Activated CD8-positive, alpha-beta T cell treated with anti-CD3 and anti-CD28 coated beads for 36 hours (primary cell): ENCODE data around the gene RPSA. TPM values are rescaled to one million over a fixed set of nuclear protein-coding genes. Genes with fewer than 3 reads are reported as not detected.

ENCODE experiments used
- ATAC-seq: fragments of 200-7000 bp; cut with Tn5 transposase; one replicate; pipeline ENCODE4 v1.10.0; 2021; ENCODE audit warnings: mild to moderate bottlenecking, moderate library complexity
- CTCF ChIA-PET: fragments of 350-600 bp; sonication (Branson Sonifier 250); formaldehyde crosslinking; loops from one replicate; lab custom pipeline; 2021; ENCODE audit warnings: antibody characterized with exemption; lab: Charles Lee
- POLR2A ChIA-PET: fragments of 350-600 bp; sonication (Branson Sonifier 250); formaldehyde crosslinking; loops from one replicate; lab custom pipeline; 2021; ENCODE audit warnings: antibody characterized with exemption; lab: Charles Lee
- DNase-seq: peaks from one replicate; pipeline ENCODE4 v3.0.0-alpha.2; 2020
- H3K27ac Mint-ChIP-seq: one replicate; pipeline ENCODE4 v1.8.0; 2021; ENCODE audit warnings: mild to moderate bottlenecking, mixed read lengths
- H3K27me3 Mint-ChIP-seq: one replicate; pipeline ENCODE4 v1.8.0; 2021; ENCODE audit warnings: mixed read lengths
- H3K36me3 Mint-ChIP-seq: one replicate; pipeline ENCODE4 v1.8.0; 2021; ENCODE audit warnings: low read depth, mixed read lengths
- H3K4me1 Mint-ChIP-seq: one replicate; pipeline ENCODE4 v1.8.0; 2021; ENCODE audit warnings: low read depth, mixed read lengths
- H3K4me3 Mint-ChIP-seq: one replicate; pipeline ENCODE4 v1.8.0; 2021; ENCODE audit warnings: mild to moderate bottlenecking, moderate library complexity, mixed read lengths
- H3K9me3 Mint-ChIP-seq: one replicate; pipeline ENCODE4 v1.8.0; 2021; ENCODE audit warnings: mixed read lengths
- intact Hi-C: fragments of 100-400 bp; cut with micrococcal nuclease; formaldehyde crosslinking; loops from one replicate; pipeline ENCODE4 v1.10.0; 2022
- total RNA-seq, 2 experiments: library from RNA; stranded (reverse); gene quantifications; one replicate each; pipeline ENCODE4 v1.2.3, GENCODE V29; 2021
- TF ChIP-seq, protein P1 (sequence below): fragments of 200-600 bp; IDR thresholded peaks from one replicate; pipeline ENCODE4 v1.8.0; 2022; ENCODE audit warnings: antibody characterized with exemption, mild to moderate bottlenecking

The RPSA gene
- total RNA-seq, 2 experiments from 2014 or later, result 3,048 to 3,061 TPM

DNA sequence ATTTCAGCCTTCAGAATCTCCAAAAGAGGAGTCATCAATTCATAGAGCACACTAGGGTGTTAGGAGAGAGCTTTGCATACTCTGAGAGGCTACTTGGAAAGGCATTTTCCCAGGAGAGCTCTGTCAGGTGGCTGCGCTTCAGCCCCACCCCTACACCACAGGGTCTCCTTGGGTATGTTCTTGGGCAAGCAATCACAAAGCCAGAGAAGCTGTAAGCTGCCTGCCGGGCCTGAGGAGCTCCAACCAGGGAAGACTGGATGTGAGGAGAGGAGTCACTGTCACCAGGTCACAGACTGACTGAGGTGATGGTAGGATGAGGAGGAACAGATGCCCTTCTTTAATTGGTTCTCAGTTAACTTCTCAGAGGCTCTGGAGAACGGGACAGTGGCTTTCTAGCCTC lies 9.8 kb upstream of the RPSA start:
- Mint-ChIP-seq H3K27ac (no peak overlapping the region), H3K27me3 (no peaks in the 10 kb centered on the region), H3K4me3 (no peak overlapping the region), H3K4me1 (peaks cover 1% of the 10 kb centered on the region), H3K36me3 (peaks cover 61% of the 10 kb centered on the region), H3K9me3 (no peaks in the 10 kb centered on the region)
- ChIA-PET POLR2A (interaction anchor here (1.0 to 6.5 kb wide), 5 partner anchors 8 to 19 kb away, joined by 3 to 42 read pairs (median 4); partner anchors contain the start of gene RPSA), CTCF (no interaction called here)
- TF ChIP-seq, protein P1, sequence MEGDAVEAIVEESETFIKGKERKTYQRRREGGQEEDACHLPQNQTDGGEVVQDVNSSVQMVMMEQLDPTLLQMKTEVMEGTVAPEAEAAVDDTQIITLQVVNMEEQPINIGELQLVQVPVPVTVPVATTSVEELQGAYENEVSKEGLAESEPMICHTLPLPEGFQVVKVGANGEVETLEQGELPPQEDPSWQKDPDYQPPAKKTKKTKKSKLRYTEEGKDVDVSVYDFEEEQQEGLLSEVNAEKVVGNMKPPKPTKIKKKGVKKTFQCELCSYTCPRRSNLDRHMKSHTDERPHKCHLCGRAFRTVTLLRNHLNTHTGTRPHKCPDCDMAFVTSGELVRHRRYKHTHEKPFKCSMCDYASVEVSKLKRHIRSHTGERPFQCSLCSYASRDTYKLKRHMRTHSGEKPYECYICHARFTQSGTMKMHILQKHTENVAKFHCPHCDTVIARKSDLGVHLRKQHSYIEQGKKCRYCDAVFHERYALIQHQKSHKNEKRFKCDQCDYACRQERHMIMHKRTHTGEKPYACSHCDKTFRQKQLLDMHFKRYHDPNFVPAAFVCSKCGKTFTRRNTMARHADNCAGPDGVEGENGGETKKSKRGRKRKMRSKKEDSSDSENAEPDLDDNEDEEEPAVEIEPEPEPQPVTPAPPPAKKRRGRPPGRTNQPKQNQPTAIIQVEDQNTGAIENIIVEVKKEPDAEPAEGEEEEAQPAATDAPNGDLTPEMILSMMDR, result no peak
- ATAC-seq, result no peak
- DNase-seq, result no peak
- intact Hi-C loops, result no loop called here

DNA sequence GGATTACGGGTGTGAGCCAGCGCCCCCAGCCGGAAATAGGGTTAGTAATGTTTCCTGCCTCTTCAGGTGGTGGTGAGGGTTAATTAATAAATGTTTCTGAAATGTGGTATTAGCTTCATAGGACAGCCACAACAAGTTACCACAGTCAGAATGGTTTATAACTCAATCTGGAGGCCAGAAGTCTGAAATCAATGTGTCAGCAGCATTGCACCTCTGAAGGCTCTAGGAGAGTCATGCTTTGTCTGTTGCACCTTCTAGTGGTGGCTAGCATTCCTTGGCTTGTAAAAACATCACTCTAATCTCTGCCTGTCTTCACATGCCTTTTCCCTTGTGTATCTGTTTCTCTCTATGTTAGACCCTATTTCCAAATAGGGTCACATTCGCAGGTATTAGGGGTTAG lies 7.8 kb upstream of the RPSA start:
- Mint-ChIP-seq H3K27ac (no peak overlapping the region), H3K27me3 (no peaks in the 10 kb centered on the region), H3K36me3 (peaks cover 51% of the 10 kb centered on the region), H3K9me3 (no peaks in the 10 kb centered on the region), H3K4me1 (peaks cover 7% of the 10 kb centered on the region), H3K4me3 (no peak overlapping the region)
- ChIA-PET POLR2A (interaction anchor here (1.2 to 6.5 kb wide), 3 partner anchors 8 to 16 kb away, joined by 4 to 42 read pairs (median 8); partner anchors contain the start of gene RPSA), CTCF (interaction anchor here (0.5 kb wide), 1 partner anchor 505 kb away, joined by 3 read pairs; no protein-coding TSS in a partner anchor)
- DNase-seq (no peak), ATAC-seq (no peak)
- intact Hi-C loops, result no loop called here
- TF ChIP-seq, protein P1, result no peak

DNA sequence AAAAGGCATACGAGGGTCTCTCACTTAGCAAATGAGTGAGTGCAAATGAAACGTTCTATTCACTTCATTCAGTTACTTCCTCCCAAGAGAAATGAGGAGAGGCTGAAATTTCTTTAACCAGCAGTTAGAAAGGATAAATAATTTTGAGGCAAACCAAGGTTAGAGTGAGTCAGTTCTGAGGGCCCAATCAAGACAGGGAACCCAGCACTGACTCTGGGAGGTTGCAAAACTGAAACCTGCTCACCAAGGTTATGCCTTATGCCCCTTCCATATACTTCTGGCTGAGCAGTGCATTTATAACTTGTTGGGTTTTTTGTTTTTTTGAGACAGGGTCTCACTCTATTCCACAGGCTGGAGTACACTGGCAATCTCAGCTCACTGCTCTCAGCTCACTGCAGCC lies 4.5 kb upstream of the RPSA start:
- H3K27me3 Mint-ChIP-seq, result no peaks in the 10 kb centered on the region
- H3K9me3 Mint-ChIP-seq, result no peaks in the 10 kb centered on the region
- peaks cover 35% of the 10 kb centered on the region for H3K36me3 Mint-ChIP-seq
- no peak overlapping the region for H3K4me3 Mint-ChIP-seq
- ChIA-PET CTCF (interaction anchor here (0.9 to 1.0 kb wide), 2 partner anchors 13 to 17 kb away, joined by 3 read pairs; no protein-coding TSS in a partner anchor), POLR2A (interaction anchor here (1.0 to 1.4 kb wide), 2 partner anchors 9 to 13 kb away, joined by 3 read pairs; no protein-coding TSS in a partner anchor)
- DNase-seq, result peak; percentile 42
- ATAC-seq, result no peak
- intact Hi-C loops, result no loop called here
- peak overlapping the region; percentile 60 for H3K27ac Mint-ChIP-seq
- TF ChIP-seq, protein P1, result no peak
- peaks cover 16% of the 10 kb centered on the region for H3K4me1 Mint-ChIP-seq

- H3K4me1 Mint-ChIP-seq, result peaks cover 31% of the 10 kb centered on the region
- no peaks in the 10 kb centered on the region for H3K27me3 Mint-ChIP-seq
- CTCF ChIA-PET, result interaction anchor here (1.7 to 2.0 kb wide), 2 partner anchors 16 to 115 kb away, joined by 3 to 8 read pairs; no protein-coding TSS in a partner anchor
- POLR2A ChIA-PET, result interaction anchor here (3.9 to 11.8 kb wide), 3 partner anchors 9 to 18 kb away, joined by 42 to 170 read pairs (median 59); no protein-coding TSS in a partner anchor
- no peaks in the 10 kb centered on the region for H3K9me3 Mint-ChIP-seq
- TF ChIP-seq, protein P1, result no peak
- H3K4me3 Mint-ChIP-seq, result peak overlapping the region; percentile 95
- ATAC-seq (no peak), DNase-seq (no peak)
- intact Hi-C loops, result no loop called here
- H3K36me3 Mint-ChIP-seq, result peaks cover 42% of the 10 kb centered on the region
- peak overlapping the region; percentile 99 for H3K27ac Mint-ChIP-seq
Measured at GRCh38 chr3:39404943-39405686, 1.4 kb upstream of the RPSA start.
